HepG2 (cell line): ENCODE measurements around the gene PDXDC1. TPM values are rescaled to one million over a fixed set of nuclear protein-coding genes. Genes with fewer than 3 reads are reported as not detected.
A peak's percentile ranks its signal among the peaks of the same experiment; 100 is the strongest.

ENCODE experiments used
- ADNP ChIP-seq: sonication (generic); formaldehyde crosslinking; IDR thresholded peaks from 2 replicates; pipeline ENCODE4 v1.4.0; 2020; ENCODE audit warnings: missing genetic modification reagents
- AHDC1 ChIP-seq: sonication (generic); formaldehyde crosslinking; IDR thresholded peaks from 2 replicates; pipeline ENCODE4 v1.5.1; 2020; ENCODE audit warnings: mild to moderate bottlenecking, missing genetic modification reagents, borderline replicate concordance
- CCDC6 ChIP-seq: sonication (generic); formaldehyde crosslinking; IDR thresholded peaks from 2 replicates; pipeline ENCODE4 v1.8.1; 2022; ENCODE audit warnings: mild to moderate bottlenecking, missing genetic modification reagents, moderate library complexity
- CENPBD1 ChIP-seq: sonication (generic); formaldehyde crosslinking; IDR thresholded peaks from 2 replicates; pipeline ENCODE4 v1.8.0; 2022; ENCODE audit warnings: missing genetic modification reagents, low read depth, mild to moderate bottlenecking, borderline replicate concordance
- DPF2 ChIP-seq: sonication (generic); formaldehyde crosslinking; IDR thresholded peaks from 2 replicates; pipeline ENCODE4 v1.4.0; 2020; ENCODE audit warnings: mild to moderate bottlenecking, low read depth, missing genetic modification reagents, borderline replicate concordance
- FOXA3 ChIP-seq: IDR thresholded peaks from 2 replicates; pipeline ENCODE4 v1.6.1; 2016; ENCODE audit warnings: missing genetic modification reagents, missing compliant biosample characterization
- GATA4 ChIP-seq: sonication (generic); IDR thresholded peaks from 2 replicates; pipeline ENCODE4 v1.6.1; 2016; ENCODE audit warnings: antibody characterized with exemption, low read depth, borderline replicate concordance
- GATAD2A ChIP-seq: IDR thresholded peaks from 2 replicates; pipeline ENCODE4 v1.6.1; 2016
- HNRNPUL1 ChIP-seq: fragments of 200-400 bp; formaldehyde crosslinking; IDR thresholded peaks from 2 replicates; pipeline ENCODE4 v1.6.1; 2017; ENCODE audit warnings: low read depth, mild to moderate bottlenecking, low read length, moderate library complexity
- JDP2 ChIP-seq: sonication (generic); formaldehyde crosslinking; IDR thresholded peaks from 2 replicates; pipeline ENCODE4 v1.8.1; 2022; ENCODE audit warnings: missing genetic modification reagents, borderline replicate concordance
- NFRKB ChIP-seq: fragments of 450-650 bp; IDR thresholded peaks from 2 replicates; pipeline ENCODE4 v1.6.1; 2017
- RFX1 ChIP-seq: fragments of 450-650 bp; IDR thresholded peaks from 2 replicates; pipeline ENCODE4 v1.6.1; 2017
- SIX1 ChIP-seq: sonication (generic); formaldehyde crosslinking; IDR thresholded peaks from 2 replicates; pipeline ENCODE4 v1.4.0; 2020; ENCODE audit warnings: missing genetic modification reagents, borderline replicate concordance
- TERF1 ChIP-seq: sonication (generic); formaldehyde crosslinking; IDR thresholded peaks from 2 replicates; pipeline ENCODE4 v1.8.0; 2022; ENCODE audit warnings: mild to moderate bottlenecking, missing genetic modification reagents, moderate library complexity
- ZBTB46 ChIP-seq: sonication (generic); formaldehyde crosslinking; IDR thresholded peaks from 2 replicates; pipeline ENCODE4 v1.4.0; 2020; ENCODE audit warnings: mild to moderate bottlenecking, missing genetic modification reagents, borderline replicate concordance
- ZNF143 ChIP-seq: sonication (generic); formaldehyde crosslinking; IDR thresholded peaks from 2 replicates; pipeline ENCODE4 v1.4.0; 2020; ENCODE audit warnings: missing genetic modification reagents
- ZNF160 ChIP-seq: sonication (generic); formaldehyde crosslinking; IDR thresholded peaks from 2 replicates; pipeline ENCODE4 v1.8.0; 2022; ENCODE audit warnings: mild to moderate bottlenecking, inconsistent platforms, missing genetic modification reagents
- ZNF30 ChIP-seq: sonication (generic); formaldehyde crosslinking; IDR thresholded peaks from 2 replicates; pipeline ENCODE4 v1.5.0; 2020; ENCODE audit warnings: mild to moderate bottlenecking, missing genetic modification reagents
- ZNF550 ChIP-seq: sonication (generic); formaldehyde crosslinking; IDR thresholded peaks from 2 replicates; pipeline ENCODE4 v1.4.0; 2020; ENCODE audit warnings: mild to moderate bottlenecking, missing genetic modification reagents, borderline replicate concordance
- ZNF780A ChIP-seq: sonication (generic); formaldehyde crosslinking; IDR thresholded peaks from 2 replicates; pipeline ENCODE4 v1.8.0; 2022; ENCODE audit warnings: mild to moderate bottlenecking, missing genetic modification reagents, moderate library complexity
- polyA plus RNA-seq, 8 experiments: library from polyadenylated mRNA; depleted of rRNA in 3 of 8; stranded (reverse) in 7 of 8; unstranded in 1 of 8; fragments of >200 nt; fragmentation: Illumina TruSeq in 4 of 8; extraction: Trizol in 4 of 8; gene quantifications; 2 replicates each; pipeline versions ENCODE4 v1.2.1 to v1.2.3, GENCODE V29; 2011 to 2016; ENCODE audit warnings: low read depth in 4 of 8, missing spikeins in 1 of 8, mixed read lengths in 1 of 8; ENCODE audit not compliant: insufficient read depth in 1 of 8
- total RNA-seq, 5 experiments: library from RNA; depleted of rRNA; stranded (reverse); fragments of >200 nt; fragmentation: Illumina TruSeq; extraction: Trizol; gene quantifications; 2 replicates each; pipeline ENCODE4 v1.2.3, GENCODE V29; 2016; ENCODE audit warnings: low read depth in 1 of 5

The PDXDC1 gene
- total and polyA plus RNA-seq, 2 of the 13 experiments (the other 11 are each of a cell fraction or from before 2014, with no cell fraction given) = 133 to 169 TPM

- TF ChIP-seq JDP2 (CRISPR knock-in tag) (no peak), FOXA3 (0 out of 2 replicates have a peak, but pooled peaks have one; percentile 18), HNRNPUL1 (no peak), SIX1 (CRISPR knock-in tag) (no peak; the same call in 1 of the 2 replicates), NFRKB (no peak), DPF2 (CRISPR knock-in tag) (no peak), ADNP (CRISPR knock-in tag) (peak; percentile 94; the same call in 1 of the 2 replicates), RFX1 (no peak), ZNF780A (no peak), GATA4 (no peak), ZNF550 (CRISPR knock-in tag) (0 out of 2 replicates have a peak, but pooled peaks have one; percentile 23), CENPBD1 (CRISPR knock-in tag) (0 out of 2 replicates have a peak, but pooled peaks have one; percentile 70), TERF1 (CRISPR knock-in tag) (0 out of 2 replicates have a peak, but pooled peaks have one; percentile 72), ZNF160 (CRISPR knock-in tag) (no peak), GATAD2A (no peak; the same call in 1 of the 2 replicates), ZBTB46 (0 out of 2 replicates have a peak, but pooled peaks have one; percentile 16), AHDC1 (no peak), CCDC6 (CRISPR knock-in tag) (peak; percentile 74; the same call in 1 of the 2 replicates), ZNF30 (CRISPR knock-in tag) (no peak), ZNF143 (CRISPR knock-in tag) (no peak)
Observed at GRCh38 chr16:15055141-15056053, 80.6 kb downstream of the PDXDC1 start (continued).
